ENCODE measurements around the gene SIRPA. TPM values are rescaled to one million over a fixed set of nuclear protein-coding genes. Genes with fewer than 3 reads are reported as not detected.

Gene SIRPA
- total RNA-seq, 1 donor = 12.2 TPM

GRCh38 chr20:1860446-1860845 is 34.8 kb upstream of the SIRPA start:
- no peak for TF ChIP-seq CTCF (IDR thresholded peaks at IDR 0.05; ENCODE audit: insufficient read depth, low read length)
- DNase-seq (ENCODE audit: low read depth) = peak; percentile 81
- H3K4me3 ChIP-seq (ENCODE audit: low read depth, low read length) = no peak overlapping the region

GRCh38 chr20:1861347-1861976 is 33.7 kb upstream of the SIRPA start:
- no peak for DNase-seq (ENCODE audit: low read depth)
- H3K4me3 ChIP-seq (ENCODE audit: low read depth, low read length) = no peak overlapping the region
- no peak for TF ChIP-seq CTCF (IDR thresholded peaks at IDR 0.05; ENCODE audit: insufficient read depth, low read length)

- no peak for DNase-seq (ENCODE audit: low read depth)
- no peak for TF ChIP-seq CTCF (IDR thresholded peaks at IDR 0.05; ENCODE audit: insufficient read depth, low read length)
- H3K4me3 ChIP-seq (ENCODE audit: low read depth, low read length) = no peak overlapping the region
These were observed 33.1 kb upstream of the SIRPA start for GRCh38 chr20:1861996-1862662.

GRCh38 chr20:1862663-1863053 is 32.5 kb upstream of the SIRPA start:
- DNase-seq (ENCODE audit: low read depth) = no peak
- TF ChIP-seq CTCF (IDR thresholded peaks at IDR 0.05; ENCODE audit: insufficient read depth, low read length) = no peak

GRCh38 chr20:1863296-1863695 is 31.9 kb upstream of the SIRPA start:
- TF ChIP-seq CTCF (IDR thresholded peaks at IDR 0.05; ENCODE audit: insufficient read depth, low read length) = no peak
- no peak for DNase-seq (ENCODE audit: low read depth)
- no peak overlapping the region for H3K4me3 ChIP-seq (ENCODE audit: low read depth, low read length)

More at GRCh38 chr20:1862663-1863053, 32.5 kb upstream of the SIRPA start:
- no peak overlapping the region for H3K4me3 ChIP-seq (ENCODE audit: low read depth, low read length)

GRCh38 chr20:1866834-1867233 is 28.4 kb upstream of the SIRPA start:
- no peak overlapping the region for H3K4me3 ChIP-seq (ENCODE audit: low read depth, low read length)
- DNase-seq (ENCODE audit: low read depth) = no peak
- no peak for TF ChIP-seq CTCF (IDR thresholded peaks at IDR 0.05; ENCODE audit: insufficient read depth, low read length)

All from fibroblast of the aortic adventitia (primary cell).